KOPT-K1 (cell line): ENCODE results near the gene TNIK.

Experiments used
- H3K27ac ChIP-seq: fragments of 200-600 bp; sonication (generic); 2 replicates; pipeline ENCODE4 v1.5.1; 2016; ENCODE audit warnings: antibody characterized with exemption, mild to moderate bottlenecking, low read depth, low read length; ENCODE audit not compliant: poor library complexity, severe bottlenecking
- H3K36me3 ChIP-seq: fragments of 200-600 bp; sonication (generic); 2 replicates; pipeline ENCODE4 v1.5.1; 2017; ENCODE audit warnings: antibody characterized with exemption, mild to moderate bottlenecking, low read length, moderate library complexity; ENCODE audit not compliant: insufficient read depth
- H3K9me3 ChIP-seq: fragments of 200-600 bp; sonication (generic); 2 replicates; pipeline ENCODE4 v1.5.1; 2017; ENCODE audit warnings: antibody characterized with exemption, low read length, mild to moderate bottlenecking; ENCODE audit not compliant: insufficient read depth, poor library complexity, severe bottlenecking

The TNIK gene

DNA sequence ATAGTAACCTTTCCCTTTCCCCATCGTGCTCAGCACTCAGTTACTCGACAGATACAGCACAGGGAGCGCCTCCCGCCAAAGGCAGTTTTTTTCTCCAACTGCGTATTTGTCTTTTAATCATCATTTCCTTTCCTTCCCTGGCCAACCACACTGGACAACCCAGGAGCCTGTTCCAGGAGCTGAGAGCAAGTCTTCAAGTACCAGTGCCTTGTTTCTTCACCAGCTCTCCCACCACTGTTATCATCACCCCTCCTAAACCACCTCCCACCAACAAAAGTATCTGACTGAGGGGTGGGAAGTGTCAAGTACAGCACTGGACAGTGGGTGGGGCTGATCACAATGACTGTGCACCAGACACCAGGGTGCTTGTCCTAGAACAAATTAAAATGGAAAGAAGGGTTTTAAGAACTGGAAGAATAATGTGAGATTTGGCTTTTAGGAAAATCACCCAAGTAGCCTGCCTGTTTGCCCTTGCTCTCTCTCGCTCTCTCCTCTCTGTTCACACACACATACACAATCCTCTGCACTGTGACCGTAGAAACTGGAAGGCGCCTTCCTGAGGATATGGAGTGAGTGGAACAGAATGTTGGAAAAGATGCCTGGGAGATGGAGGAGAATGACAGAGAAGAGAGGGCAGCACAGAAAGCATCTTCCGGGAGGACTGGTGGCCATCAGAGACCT, 126.3 kb downstream of the TNIK start:
- Histone ChIP-seq H3K9me3 (no peaks in the 10 kb centered on the region), H3K36me3 (no peaks in the 10 kb centered on the region), H3K27ac (no peak overlapping the region)

DNA sequence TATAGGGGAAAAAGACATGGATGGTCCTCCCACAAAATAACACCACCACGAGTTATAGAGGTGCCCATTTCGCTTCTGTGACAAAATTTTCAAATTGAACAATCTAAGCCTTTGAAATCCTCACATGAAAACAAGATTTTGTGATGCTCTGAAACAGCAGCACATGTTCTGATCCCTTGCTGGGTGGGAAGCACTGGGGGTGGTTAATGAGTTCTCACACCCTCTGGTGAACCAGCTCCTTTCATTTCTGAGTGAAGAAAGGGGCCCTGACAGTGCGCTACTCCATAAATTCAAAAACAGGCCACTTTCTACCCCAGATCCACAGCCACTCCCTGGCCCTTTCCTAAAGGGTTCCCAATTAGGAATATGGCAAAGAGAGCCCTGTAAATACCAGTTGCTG, 129.3 kb downstream of the TNIK start:
- Histone ChIP-seq H3K36me3 (no peaks in the 10 kb centered on the region), H3K27ac (no peak overlapping the region), H3K9me3 (no peaks in the 10 kb centered on the region)

DNA sequence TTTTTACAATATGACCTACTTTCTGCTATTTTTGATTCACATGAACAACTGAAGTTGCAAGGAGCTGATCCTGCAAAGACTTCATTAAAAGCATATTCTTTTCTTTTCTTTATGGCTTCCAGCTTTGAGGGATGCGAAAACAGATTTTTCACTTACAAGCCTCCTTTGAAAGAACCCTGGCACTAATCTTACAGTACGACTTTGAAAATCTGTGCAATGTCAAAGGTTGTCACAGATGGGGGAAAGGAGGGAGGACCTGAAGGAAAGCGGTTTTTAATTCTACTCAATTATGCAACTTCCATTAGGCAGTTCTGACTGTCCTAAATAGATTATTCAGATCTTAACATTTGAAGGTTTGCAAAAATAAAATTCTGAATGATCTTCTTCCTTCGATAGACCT, 130.5 kb downstream of the TNIK start:
- Histone ChIP-seq H3K27ac (no peak overlapping the region), H3K36me3 (no peaks in the 10 kb centered on the region), H3K9me3 (no peaks in the 10 kb centered on the region)

DNA sequence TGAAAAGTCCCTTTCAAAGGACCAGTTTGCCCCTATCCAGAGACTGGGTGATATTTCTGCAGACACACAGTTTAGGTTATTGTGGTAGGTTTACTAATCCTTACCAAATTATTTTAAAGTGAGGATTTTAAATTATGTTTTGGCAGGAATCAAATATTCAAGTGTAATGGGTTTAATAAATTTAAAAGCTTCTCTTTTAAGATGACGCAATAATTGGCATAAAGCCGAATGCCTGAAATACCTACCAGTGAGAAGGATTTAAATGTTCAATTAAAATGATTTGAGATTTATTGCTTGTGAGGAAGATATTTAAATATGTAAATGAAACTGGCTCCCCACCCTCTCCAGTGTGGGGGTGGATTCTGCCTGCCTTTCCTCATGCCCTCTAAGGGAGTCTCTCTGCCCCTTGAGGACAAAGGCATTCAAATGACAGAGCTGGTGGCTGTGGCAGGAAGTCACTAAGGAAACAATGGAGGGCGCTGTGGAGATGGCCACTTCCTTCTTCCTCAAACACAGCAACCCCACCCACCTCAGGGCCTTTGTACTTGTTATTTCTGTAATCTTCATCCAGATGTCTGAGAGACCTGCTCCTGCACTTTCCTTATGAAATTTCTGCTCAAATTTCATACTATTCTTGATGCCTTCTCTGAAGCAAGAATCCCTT, 131.7 kb downstream of the TNIK start:
- no peaks in the 10 kb centered on the region for H3K9me3 ChIP-seq
- no peak overlapping the region for H3K27ac ChIP-seq
- no peaks in the 10 kb centered on the region for H3K36me3 ChIP-seq

DNA sequence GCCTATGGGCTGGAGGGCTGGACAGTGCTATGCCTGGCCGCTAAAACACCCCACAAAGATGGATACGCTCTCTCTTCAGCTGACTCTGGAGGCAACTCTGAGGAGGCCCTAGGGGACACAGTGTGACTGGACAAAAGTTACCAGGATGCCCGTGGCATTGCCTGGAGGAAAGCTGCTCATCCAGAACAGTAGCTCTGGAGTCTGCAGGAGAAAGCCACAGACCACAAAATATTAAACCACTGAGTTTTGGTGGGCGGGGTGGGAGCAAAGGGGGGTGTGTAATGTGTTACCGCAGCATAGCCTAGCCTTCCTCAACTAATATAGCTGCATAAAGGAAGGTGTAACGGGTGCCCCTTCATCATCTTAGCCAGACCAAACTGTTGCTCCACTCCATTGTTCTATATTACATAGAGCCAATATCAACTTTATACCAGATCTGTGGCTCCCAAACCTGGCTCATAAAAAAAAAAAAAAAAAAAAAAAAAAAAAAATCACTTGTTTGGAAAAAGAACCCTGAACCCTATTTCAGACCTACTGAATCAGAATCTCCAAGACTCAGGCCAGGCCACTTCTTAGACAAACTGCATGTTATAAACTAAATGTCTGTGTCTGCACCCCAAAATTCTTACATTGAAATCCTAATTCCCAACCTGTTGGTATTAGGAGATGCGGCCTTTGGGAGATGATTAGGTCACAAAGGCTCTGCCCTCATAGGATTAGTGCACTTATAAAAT, 132.6 kb downstream of the TNIK start:
- no peaks in the 10 kb centered on the region for H3K9me3 ChIP-seq
- no peaks in the 10 kb centered on the region for H3K36me3 ChIP-seq
- no peak overlapping the region for H3K27ac ChIP-seq

DNA sequence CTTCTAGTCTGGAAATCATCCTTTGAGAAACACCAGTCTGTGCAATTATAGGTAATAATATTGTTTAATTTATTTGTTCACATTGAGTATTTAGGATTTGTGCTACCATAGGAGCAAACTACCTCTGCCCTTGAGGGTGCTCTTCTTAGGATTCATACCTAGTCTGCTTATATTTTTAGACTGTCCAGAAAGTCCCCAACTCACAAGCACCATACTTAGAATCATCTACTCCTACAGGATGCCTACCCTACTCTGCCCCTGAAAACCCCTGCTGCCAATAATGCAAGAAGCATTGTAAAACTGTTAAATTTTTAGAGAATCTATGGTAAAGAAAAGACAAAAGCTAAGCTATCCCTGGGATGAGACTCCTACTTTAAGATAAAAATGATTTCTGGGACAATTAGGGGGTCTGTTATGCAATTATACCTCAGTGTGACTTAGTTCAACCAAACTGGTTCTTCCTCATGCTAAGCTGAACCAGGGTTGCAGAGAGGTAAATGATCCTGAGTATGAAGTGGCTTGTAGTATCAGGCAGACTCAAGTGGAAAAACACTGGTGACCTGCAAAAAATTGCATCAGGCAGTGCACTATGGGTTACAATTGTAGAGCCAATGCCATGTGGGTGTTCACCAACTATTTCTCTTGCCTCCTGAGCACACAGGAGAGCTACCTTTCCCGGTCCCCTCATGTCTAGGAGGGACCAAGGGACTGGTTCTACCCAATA, 133.3 kb downstream of the TNIK start:
- Histone ChIP-seq H3K36me3 (no peaks in the 10 kb centered on the region), H3K27ac (no peak overlapping the region), H3K9me3 (no peaks in the 10 kb centered on the region)

DNA sequence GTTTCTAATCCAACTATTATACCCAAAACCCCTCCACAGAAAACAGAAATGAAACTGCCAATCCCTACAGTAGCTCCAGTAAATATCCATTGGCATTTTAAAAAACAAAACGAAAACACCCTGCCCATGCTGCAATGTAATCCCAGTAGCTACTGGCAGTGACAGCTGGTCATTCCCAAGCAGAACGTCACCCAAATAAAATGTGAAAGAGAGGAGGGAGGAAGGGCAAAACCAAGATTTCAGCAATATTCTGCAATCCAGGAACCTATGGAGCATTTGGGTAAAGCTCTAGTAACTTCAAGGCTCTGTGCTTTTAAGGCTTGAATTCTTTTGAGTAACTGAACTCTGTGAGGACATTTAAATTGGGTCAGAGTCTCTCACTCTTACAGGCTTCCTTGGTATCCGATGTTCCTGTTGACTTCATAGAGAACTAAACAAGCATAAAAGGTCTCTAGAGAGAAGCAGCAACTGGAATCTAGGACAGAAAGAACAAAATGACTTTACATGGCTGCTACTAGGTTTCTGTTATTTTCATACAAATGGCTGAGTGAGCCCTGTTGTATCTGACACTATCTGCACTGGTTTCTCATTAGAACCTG, 136.2 kb downstream of the TNIK start:
- Histone ChIP-seq H3K36me3 (no peaks in the 10 kb centered on the region), H3K27ac (no peak overlapping the region), H3K9me3 (no peaks in the 10 kb centered on the region)

DNA sequence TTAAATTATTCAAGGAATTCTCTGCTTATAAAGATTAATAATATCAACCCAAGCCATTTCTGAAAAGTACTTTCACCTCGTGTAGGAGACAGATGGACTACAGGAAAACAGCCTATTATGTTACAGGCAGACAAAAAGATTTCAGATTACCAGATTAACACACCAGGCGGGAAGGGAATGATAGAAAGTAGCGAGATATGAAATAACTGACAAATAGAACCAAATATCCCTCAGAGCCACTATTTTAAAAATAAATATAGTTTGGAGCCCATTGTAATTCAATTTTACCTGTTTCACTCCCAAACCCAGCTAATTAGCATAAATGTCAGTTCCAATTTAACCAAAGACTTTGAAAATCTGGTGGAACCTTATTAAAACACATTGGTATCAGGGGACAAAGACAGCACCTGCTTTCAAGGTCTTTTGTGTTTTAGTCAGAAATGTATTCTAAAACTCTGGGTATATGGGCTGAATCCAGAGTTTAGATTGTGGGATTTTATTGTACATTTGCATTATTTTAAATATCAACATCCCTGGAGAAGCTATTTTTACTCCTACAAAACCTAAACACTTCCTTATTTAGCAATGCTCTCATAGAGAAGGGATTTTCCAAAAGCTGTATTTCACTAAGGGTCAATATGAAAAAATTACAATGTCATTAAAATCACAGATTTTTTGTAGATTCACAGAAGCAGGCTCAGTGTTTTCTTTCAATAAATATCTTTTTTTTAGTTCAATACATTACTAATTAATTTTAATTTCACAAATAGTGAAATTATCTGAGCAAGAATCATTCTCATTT, 138.4 kb downstream of the TNIK start:
- H3K9me3 ChIP-seq: no peaks in the 10 kb centered on the region
- no peak overlapping the region for H3K27ac ChIP-seq
- no peaks in the 10 kb centered on the region for H3K36me3 ChIP-seq

DNA sequence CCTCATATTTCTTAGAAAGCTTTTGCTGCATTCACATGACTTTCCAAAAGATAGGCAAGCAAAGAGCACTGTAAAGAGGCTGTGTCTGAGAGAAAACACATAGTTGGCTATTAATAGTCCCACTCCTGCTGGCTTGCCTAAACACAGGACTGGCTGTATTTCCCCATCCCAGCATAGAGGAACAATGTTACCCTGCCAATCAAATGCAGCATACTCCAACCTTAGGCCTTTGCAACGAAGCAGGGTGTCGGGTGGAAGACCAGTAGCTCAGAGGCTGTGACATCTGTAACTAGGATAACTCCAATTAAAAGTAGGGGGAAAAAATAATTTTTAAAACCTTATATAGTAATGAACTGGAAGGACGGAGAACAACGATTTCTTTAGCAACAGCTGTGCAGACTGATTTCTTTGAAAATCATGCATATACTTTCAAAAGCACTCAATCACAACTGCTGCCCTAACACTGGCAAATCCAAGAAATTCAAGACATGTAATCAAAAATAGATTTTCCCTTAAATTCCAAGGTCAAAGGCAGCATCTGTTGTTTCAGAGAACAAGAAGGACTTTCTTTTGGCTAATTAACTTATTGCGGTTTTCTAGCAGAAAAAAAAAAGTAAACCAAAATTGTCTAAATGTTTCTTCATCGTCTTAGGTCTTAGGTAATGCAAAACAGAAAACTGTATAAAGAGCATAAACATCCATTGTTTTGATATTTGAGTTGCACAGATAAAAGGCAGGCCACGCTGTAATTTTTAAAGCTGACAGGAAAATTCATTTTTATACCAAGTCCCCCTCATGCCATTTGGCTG, 139.3 kb downstream of the TNIK start:
- Histone ChIP-seq H3K36me3 (no peaks in the 10 kb centered on the region), H3K9me3 (no peaks in the 10 kb centered on the region), H3K27ac (no peak overlapping the region)

DNA sequence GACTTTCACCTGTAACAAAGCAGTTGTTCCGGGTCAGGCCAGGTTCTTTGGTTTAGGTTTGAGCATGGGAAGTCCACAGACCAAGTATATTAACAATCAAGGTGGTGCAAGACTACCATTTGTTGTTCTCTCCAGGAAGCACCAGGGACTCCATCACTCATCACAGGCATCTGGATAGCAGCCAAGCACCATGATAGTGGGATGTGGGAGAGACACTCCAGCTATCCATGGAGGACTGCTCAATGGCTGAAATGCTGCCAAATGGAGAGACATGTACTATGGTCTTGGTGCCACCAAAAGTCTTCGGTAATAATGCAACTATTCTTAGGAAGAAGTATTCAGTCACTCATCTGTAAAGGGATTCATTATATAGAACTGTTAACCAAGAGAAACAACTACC, 143.0 kb downstream of the TNIK start:
- no peaks in the 10 kb centered on the region for H3K9me3 ChIP-seq
- no peak overlapping the region for H3K27ac ChIP-seq
- no peaks in the 10 kb centered on the region for H3K36me3 ChIP-seq

DNA sequence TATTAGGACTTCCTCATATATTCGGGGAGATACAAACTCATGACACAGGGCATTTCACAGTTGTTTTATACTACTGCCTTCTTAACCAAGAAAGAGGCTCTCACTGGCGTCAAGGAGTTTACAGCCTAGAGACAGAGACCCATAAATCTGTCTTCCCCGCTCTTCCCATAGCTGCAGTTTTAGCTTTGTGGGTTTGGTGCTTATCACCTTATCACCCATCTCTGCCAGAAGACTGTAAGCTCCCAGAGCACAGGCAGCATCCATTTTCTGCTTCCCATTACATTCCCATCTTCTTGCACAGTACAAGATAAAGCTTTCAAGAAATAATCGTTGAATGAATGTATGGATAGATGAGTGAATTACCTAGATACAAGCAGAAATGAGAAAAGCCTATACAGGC, 144.3 kb downstream of the TNIK start:
- Histone ChIP-seq H3K36me3 (no peaks in the 10 kb centered on the region), H3K9me3 (no peaks in the 10 kb centered on the region), H3K27ac (no peak overlapping the region)

DNA sequence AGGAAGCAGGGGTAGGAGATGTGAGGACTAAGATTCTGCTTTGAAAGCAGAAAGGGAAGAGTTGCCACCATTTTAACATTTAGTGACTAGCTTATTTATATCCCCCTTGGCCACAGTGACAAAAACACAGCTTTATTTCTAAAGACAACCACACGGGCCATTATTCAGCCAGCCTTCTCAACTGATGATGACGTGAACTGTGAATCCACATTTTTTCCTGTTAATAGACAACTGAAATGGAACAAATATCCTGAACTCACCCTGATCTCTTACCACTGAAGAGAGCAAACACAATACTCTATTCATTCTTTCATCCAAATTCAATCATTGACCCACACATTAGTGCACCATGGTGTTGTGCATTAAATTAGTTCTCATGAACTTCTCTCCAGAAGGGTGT, 145.1 kb downstream of the TNIK start:
- Histone ChIP-seq H3K36me3 (no peaks in the 10 kb centered on the region), H3K27ac (no peak overlapping the region), H3K9me3 (no peaks in the 10 kb centered on the region)

DNA sequence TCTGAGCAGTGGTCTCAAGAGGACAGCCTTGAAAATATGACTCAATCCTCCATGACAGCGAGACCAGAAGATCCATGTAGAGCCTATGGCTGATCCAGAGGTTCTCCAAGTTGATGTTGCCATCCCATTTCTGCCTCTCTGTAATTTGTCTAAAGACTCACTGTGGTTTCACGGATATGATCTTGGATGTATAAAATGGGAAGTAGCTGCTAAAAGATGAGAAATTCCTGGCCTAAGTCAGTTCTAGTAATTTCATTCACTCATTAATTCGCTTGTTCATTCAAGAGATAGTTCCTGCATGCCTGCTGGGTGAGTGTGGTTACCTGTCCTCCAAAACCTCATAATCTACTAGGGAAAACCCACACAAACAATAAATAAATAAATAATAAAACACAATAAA, 145.9 kb downstream of the TNIK start:
- Histone ChIP-seq H3K9me3 (no peaks in the 10 kb centered on the region), H3K27ac (no peak overlapping the region), H3K36me3 (no peaks in the 10 kb centered on the region)

DNA sequence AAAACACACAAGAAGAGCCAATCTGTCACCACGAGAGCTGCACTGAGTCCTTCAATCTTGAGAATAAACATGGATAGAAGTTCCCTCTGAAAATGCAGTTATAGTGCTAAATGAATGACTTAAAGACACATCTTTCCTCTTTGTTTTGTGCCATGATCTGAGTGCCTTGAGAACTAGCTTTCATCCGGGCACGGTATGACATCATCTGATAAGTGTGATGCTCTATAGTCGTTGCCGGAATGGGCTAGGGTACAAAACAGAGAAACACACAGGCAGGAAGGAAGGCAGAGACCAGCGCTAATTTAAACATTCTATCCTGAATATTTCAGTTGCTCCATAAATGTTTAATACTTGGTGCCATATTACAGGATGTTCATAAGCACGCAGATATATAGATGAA, 146.5 kb downstream of the TNIK start:
- no peak overlapping the region for H3K27ac ChIP-seq
- no peaks in the 10 kb centered on the region for H3K36me3 ChIP-seq
- no peaks in the 10 kb centered on the region for H3K9me3 ChIP-seq
